GM12878 (cell line): ENCODE results near the gene UFD1. TPM values are rescaled to one million over a fixed set of nuclear protein-coding genes. Genes with fewer than 3 reads are reported as not detected.

Experiments
- BACH1 ChIP-seq: fragments of 450-650 bp; IDR thresholded peaks from 2 replicates; pipeline ENCODE4 v1.6.1; 2017; ENCODE audit warnings: mild to moderate bottlenecking, borderline replicate concordance
- BCL11A ChIP-seq: IDR thresholded peaks from 2 replicates; pipeline ENCODE4 v1.6.1; 2011; ENCODE audit warnings: low read depth, low read length
- GATAD2B ChIP-seq: fragments of 450-650 bp; conservative IDR thresholded peaks from 2 replicates; pipeline ENCODE4 v1.6.1; 2017; ENCODE audit warnings: low read depth, mild to moderate bottlenecking, moderate library complexity
- NFXL1 ChIP-seq: fragments of 450-650 bp; IDR thresholded peaks from 2 replicates; pipeline ENCODE4 v1.6.1; 2017; ENCODE audit warnings: antibody characterized with exemption, mild to moderate bottlenecking, borderline replicate concordance
- PAX8 ChIP-seq: fragments of 450-650 bp; IDR thresholded peaks from 2 replicates; pipeline ENCODE4 v1.6.1; 2017; ENCODE audit warnings: mild to moderate bottlenecking, moderate library complexity
- POLR2A ChIP-seq: IDR thresholded peaks from 2 replicates; pipeline ENCODE4 v1.6.1; 2011; ENCODE audit warnings: low read depth, mild to moderate bottlenecking, low read length
- SMAD5 ChIP-seq: IDR thresholded peaks from 2 replicates; pipeline ENCODE4 v1.6.1; 2016; ENCODE audit warnings: antibody characterized with exemption, low read depth
- ZNF24 ChIP-seq: fragments of 450-650 bp; IDR thresholded peaks from 2 replicates; pipeline ENCODE4 v1.6.1; 2017; ENCODE audit warnings: antibody characterized with exemption, mild to moderate bottlenecking
- polyA plus RNA-seq, 11 experiments: library from polyadenylated mRNA; depleted of rRNA in 4 of 11; unstranded in 6 of 11; stranded (reverse) in 5 of 11; fragments of >200 nt; fragmentation: Nextera tagmentation in 4 of 11; fragmentation: Illumina TruSeq in 1 of 11; extraction: Ambion mirVana in 4 of 11; extraction: Trizol in 1 of 11; gene quantifications; 1 replicate in 1 of 11; 2 replicates in 10 of 11; pipeline versions ENCODE4 v1.2.1 to v1.2.3, GENCODE V29; 2011 to 2016; ENCODE audit warnings: inconsistent platforms in 2 of 11, missing spikeins in 2 of 11, low read depth in 1 of 11
- total RNA-seq, 4 experiments: library from RNA; depleted of rRNA in 3 of 4; stranded (reverse); fragments of >200 nt in 3 of 4; fragmentation: Illumina TruSeq in 1 of 4; extraction: Trizol in 1 of 4; gene quantifications; 2 replicates each; pipeline versions ENCODE4 v1.2.1 to v1.2.3, GENCODE V29; 2013 to 2021
- TF ChIP-seq, protein P1 (sequence below): fragments of 450-650 bp; IDR thresholded peaks from 2 replicates; pipeline ENCODE4 v1.6.1; 2018; ENCODE audit warnings: borderline replicate concordance, mild to moderate bottlenecking; ENCODE audit not compliant: partially characterized antibody
- TF ChIP-seq, protein P2 (sequence below): IDR thresholded peaks from 2 replicates; pipeline ENCODE4 v1.6.1; 2012; ENCODE audit warnings: improper control_type of control experiment, low read depth, low read length; ENCODE audit not compliant: insufficient replicate concordance
- TF ChIP-seq, protein P3 (sequence below): IDR thresholded peaks from 2 replicates; pipeline ENCODE4 v1.6.1; 2011; ENCODE audit warnings: borderline replicate concordance, low read depth, mild to moderate bottlenecking, moderate library complexity, mixed read lengths, low read length; ENCODE audit not compliant: insufficient read depth; ENCODE audit errors: extremely low read length
- TF ChIP-seq, protein P4 (sequence below): fragments of 450-650 bp; IDR thresholded peaks from 2 replicates; pipeline ENCODE4 v1.6.1; 2014; ENCODE audit warnings: mild to moderate bottlenecking
- TF ChIP-seq, protein P5 (sequence below): fragments of 450-650 bp; IDR thresholded peaks from 2 replicates; pipeline ENCODE4 v1.6.1; 2018; ENCODE audit warnings: mild to moderate bottlenecking, low read depth, moderate library complexity; ENCODE audit not compliant: partially characterized antibody
- TF ChIP-seq, protein P6 (sequence below): IDR thresholded peaks from 2 replicates; pipeline ENCODE4 v1.6.1; 2012; ENCODE audit warnings: low read length, inconsistent platforms

UFD1 gene
- total and polyA plus RNA-seq, 10 of the 15 experiments (the other 5 are each of a cell fraction or from before 2014, with no cell fraction given): 67.2 to 143 (median 117) TPM

DNA sequence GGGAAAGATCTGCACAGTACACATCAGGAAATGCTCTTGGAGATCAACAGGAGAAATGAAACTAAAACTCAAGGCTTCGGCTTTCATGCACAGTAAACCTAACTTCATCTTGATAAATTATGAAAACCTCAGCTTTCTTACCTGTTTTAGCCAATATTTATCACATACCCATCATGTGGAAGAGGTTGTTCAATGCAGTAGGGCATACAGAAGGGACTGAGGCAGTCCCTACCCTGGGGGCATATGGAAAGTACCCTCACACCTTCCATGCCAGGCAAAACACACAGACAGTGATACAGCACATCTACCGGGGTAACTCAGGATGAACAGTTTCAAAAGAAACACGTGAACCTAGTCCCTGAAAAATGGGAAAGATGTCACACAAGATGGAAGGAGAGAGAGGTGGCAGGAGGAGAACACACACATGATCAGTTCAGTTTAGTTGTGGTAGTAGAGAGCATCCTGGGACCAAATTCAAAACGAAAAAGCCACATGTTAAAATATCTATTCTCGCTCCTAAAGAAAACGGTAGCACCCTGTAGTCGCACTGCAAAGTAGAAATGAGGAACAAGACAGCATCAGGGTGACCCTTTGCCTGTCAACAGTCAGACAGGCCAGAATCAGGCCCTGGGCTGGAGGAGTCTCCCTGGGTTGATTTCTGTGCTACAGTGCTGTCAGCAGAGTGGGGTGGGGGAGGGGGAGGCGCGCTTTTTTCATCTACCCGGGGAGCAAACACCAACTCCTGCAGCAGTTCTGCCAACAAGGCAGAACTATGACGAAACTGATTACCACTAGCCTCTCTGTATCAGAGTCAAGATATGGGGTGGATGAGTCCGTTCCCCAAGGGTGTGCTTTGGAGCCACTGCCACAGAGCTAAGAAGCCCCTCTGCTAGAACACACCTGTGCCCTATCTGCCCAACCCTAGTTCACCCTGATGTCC, 48.8 kb downstream of the UFD1 start (continued):
- TF ChIP-seq, protein P1, sequence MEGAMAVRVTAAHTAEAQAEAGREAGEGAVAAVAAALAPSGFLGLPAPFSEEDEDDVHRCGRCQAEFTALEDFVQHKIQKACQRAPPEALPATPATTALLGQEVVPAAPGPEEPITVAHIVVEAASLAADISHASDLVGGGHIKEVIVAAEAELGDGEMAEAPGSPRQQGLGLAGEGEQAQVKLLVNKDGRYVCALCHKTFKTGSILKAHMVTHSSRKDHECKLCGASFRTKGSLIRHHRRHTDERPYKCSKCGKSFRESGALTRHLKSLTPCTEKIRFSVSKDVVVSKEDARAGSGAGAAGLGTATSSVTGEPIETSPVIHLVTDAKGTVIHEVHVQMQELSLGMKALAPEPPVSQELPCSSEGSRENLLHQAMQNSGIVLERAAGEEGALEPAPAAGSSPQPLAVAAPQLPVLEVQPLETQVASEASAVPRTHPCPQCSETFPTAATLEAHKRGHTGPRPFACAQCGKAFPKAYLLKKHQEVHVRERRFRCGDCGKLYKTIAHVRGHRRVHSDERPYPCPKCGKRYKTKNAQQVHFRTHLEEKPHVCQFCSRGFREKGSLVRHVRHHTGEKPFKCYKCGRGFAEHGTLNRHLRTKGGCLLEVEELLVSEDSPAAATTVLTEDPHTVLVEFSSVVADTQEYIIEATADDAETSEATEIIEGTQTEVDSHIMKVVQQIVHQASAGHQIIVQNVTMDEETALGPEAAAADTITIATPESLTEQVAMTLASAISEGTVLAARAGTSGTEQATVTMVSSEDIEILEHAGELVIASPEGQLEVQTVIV: no peak
- TF ChIP-seq SMAD5 (no peak), BCL11A (no peak), NFXL1 (no peak), BACH1 (no peak), ZNF24 (no peak), PAX8 (no peak), POLR2A (peak; percentile 52; the same call in 1 of the 2 replicates), GATAD2B (no peak)
- TF ChIP-seq, protein P2, sequence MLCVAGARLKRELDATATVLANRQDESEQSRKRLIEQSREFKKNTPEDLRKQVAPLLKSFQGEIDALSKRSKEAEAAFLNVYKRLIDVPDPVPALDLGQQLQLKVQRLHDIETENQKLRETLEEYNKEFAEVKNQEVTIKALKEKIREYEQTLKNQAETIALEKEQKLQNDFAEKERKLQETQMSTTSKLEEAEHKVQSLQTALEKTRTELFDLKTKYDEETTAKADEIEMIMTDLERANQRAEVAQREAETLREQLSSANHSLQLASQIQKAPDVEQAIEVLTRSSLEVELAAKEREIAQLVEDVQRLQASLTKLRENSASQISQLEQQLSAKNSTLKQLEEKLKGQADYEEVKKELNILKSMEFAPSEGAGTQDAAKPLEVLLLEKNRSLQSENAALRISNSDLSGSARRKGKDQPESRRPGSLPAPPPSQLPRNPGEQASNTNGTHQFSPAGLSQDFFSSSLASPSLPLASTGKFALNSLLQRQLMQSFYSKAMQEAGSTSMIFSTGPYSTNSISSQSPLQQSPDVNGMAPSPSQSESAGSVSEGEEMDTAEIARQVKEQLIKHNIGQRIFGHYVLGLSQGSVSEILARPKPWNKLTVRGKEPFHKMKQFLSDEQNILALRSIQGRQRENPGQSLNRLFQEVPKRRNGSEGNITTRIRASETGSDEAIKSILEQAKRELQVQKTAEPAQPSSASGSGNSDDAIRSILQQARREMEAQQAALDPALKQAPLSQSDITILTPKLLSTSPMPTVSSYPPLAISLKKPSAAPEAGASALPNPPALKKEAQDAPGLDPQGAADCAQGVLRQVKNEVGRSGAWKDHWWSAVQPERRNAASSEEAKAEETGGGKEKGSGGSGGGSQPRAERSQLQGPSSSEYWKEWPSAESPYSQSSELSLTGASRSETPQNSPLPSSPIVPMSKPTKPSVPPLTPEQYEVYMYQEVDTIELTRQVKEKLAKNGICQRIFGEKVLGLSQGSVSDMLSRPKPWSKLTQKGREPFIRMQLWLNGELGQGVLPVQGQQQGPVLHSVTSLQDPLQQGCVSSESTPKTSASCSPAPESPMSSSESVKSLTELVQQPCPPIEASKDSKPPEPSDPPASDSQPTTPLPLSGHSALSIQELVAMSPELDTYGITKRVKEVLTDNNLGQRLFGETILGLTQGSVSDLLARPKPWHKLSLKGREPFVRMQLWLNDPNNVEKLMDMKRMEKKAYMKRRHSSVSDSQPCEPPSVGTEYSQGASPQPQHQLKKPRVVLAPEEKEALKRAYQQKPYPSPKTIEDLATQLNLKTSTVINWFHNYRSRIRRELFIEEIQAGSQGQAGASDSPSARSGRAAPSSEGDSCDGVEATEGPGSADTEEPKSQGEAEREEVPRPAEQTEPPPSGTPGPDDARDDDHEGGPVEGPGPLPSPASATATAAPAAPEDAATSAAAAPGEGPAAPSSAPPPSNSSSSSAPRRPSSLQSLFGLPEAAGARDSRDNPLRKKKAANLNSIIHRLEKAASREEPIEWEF: no peak
- TF ChIP-seq, protein P3, sequence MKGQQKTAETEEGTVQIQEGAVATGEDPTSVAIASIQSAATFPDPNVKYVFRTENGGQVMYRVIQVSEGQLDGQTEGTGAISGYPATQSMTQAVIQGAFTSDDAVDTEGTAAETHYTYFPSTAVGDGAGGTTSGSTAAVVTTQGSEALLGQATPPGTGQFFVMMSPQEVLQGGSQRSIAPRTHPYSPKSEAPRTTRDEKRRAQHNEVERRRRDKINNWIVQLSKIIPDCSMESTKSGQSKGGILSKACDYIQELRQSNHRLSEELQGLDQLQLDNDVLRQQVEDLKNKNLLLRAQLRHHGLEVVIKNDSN: no peak
- TF ChIP-seq, protein P4, sequence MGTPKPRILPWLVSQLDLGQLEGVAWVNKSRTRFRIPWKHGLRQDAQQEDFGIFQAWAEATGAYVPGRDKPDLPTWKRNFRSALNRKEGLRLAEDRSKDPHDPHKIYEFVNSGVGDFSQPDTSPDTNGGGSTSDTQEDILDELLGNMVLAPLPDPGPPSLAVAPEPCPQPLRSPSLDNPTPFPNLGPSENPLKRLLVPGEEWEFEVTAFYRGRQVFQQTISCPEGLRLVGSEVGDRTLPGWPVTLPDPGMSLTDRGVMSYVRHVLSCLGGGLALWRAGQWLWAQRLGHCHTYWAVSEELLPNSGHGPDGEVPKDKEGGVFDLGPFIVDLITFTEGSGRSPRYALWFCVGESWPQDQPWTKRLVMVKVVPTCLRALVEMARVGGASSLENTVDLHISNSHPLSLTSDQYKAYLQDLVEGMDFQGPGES: no peak
- TF ChIP-seq, protein P5, sequence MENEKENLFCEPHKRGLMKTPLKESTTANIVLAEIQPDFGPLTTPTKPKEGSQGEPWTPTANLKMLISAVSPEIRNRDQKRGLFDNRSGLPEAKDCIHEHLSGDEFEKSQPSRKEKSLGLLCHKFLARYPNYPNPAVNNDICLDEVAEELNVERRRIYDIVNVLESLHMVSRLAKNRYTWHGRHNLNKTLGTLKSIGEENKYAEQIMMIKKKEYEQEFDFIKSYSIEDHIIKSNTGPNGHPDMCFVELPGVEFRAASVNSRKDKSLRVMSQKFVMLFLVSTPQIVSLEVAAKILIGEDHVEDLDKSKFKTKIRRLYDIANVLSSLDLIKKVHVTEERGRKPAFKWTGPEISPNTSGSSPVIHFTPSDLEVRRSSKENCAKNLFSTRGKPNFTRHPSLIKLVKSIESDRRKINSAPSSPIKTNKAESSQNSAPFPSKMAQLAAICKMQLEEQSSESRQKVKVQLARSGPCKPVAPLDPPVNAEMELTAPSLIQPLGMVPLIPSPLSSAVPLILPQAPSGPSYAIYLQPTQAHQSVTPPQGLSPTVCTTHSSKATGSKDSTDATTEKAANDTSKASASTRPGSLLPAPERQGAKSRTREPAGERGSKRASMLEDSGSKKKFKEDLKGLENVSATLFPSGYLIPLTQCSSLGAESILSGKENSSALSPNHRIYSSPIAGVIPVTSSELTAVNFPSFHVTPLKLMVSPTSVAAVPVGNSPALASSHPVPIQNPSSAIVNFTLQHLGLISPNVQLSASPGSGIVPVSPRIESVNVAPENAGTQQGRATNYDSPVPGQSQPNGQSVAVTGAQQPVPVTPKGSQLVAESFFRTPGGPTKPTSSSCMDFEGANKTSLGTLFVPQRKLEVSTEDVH: no peak
- TF ChIP-seq, protein P6, sequence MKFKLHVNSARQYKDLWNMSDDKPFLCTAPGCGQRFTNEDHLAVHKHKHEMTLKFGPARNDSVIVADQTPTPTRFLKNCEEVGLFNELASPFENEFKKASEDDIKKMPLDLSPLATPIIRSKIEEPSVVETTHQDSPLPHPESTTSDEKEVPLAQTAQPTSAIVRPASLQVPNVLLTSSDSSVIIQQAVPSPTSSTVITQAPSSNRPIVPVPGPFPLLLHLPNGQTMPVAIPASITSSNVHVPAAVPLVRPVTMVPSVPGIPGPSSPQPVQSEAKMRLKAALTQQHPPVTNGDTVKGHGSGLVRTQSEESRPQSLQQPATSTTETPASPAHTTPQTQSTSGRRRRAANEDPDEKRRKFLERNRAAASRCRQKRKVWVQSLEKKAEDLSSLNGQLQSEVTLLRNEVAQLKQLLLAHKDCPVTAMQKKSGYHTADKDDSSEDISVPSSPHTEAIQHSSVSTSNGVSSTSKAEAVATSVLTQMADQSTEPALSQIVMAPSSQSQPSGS: no peak
